ENCODE data around the gene GALK1.

DNA sequence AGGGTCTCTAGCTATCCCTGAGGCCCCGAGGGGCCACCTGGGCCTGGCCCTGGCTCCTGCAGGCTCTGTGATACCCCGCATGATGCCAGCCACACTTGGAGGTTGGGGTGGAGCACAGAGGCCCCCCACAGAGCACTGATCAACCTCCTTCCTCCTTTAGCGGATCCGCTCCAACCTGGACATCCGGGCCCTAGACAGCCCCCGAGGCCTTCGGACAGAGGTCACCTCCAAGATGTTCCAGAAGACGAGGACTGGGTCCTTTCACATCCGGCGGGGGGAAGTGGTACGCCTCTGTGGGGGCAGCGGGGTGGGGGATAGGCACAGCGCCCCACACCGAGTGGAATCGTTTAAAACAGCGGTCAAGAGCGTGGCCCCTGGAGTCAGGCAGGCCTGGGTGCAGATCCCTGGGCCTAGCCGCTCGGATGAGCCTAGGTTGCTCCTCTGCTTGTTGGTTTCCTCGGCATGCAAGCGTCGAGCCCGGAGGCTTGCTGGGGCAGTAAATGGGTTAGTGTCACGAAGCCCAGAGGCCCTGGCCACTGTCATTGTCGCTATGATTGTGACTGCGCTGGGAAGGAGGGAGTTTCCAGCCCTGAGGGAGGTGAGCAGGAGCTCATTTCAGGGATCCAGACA is 33.8 kb downstream of the GALK1 start:
- TF ChIP-seq, protein P1, sequence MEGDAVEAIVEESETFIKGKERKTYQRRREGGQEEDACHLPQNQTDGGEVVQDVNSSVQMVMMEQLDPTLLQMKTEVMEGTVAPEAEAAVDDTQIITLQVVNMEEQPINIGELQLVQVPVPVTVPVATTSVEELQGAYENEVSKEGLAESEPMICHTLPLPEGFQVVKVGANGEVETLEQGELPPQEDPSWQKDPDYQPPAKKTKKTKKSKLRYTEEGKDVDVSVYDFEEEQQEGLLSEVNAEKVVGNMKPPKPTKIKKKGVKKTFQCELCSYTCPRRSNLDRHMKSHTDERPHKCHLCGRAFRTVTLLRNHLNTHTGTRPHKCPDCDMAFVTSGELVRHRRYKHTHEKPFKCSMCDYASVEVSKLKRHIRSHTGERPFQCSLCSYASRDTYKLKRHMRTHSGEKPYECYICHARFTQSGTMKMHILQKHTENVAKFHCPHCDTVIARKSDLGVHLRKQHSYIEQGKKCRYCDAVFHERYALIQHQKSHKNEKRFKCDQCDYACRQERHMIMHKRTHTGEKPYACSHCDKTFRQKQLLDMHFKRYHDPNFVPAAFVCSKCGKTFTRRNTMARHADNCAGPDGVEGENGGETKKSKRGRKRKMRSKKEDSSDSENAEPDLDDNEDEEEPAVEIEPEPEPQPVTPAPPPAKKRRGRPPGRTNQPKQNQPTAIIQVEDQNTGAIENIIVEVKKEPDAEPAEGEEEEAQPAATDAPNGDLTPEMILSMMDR (IDR thresholded peaks at IDR 0.05): no peak
- TF ChIP-seq ZFX (IDR thresholded peaks at IDR 0.05; ENCODE audit: borderline replicate concordance): no peak

Measured in 22Rv1 (cell line).